HPDE6-E6E7 (cell line): ENCODE data around the gene ACSS3.
"Not testable (repeated sequence)": the region's sequence is repeated elsewhere in the genome, so short reads cannot be mapped to it uniquely, and the experiment has no call there.

Experiments
- DNase-seq: peaks from one replicate; pipeline ENCODE4 v3.0.0; 2011; ENCODE audit warnings: missing footprints; ENCODE audit errors: extremely low spot score

Gene ACSS3

GRCh38 chr12:81167694-81168093 lies 89.8 kb downstream of the ACSS3 start:
- no peak for DNase-seq

GRCh38 chr12:81168445-81168844 lies 90.6 kb downstream of the ACSS3 start:
- DNase-seq = no peak

GRCh38 chr12:81170072-81170471 lies 92.2 kb downstream of the ACSS3 start:
- no peak for DNase-seq

- DNase-seq = no peak
Observed at GRCh38 chr12:81172851-81173250, 95.0 kb downstream of the ACSS3 start.

- no peak for DNase-seq
Observed at GRCh38 chr12:81174664-81175063, 96.8 kb downstream of the ACSS3 start.

- DNase-seq = no peak
Observed at GRCh38 chr12:81176796-81177195, 98.9 kb downstream of the ACSS3 start.

- no peak for DNase-seq
Observed at GRCh38 chr12:81181691-81182090, 103.8 kb downstream of the ACSS3 start.

- DNase-seq = peak; percentile 2
Observed at GRCh38 chr12:81187686-81188085, 109.8 kb downstream of the ACSS3 start.

GRCh38 chr12:81196595-81196994 lies 118.7 kb downstream of the ACSS3 start:
- no peak for DNase-seq

- DNase-seq = not testable (repeated sequence)
Observed at GRCh38 chr12:81200561-81200960, 122.7 kb downstream of the ACSS3 start.

- DNase-seq = no peak
Observed at GRCh38 chr12:81203671-81204204, 125.9 kb downstream of the ACSS3 start.

- no peak for DNase-seq
Observed at GRCh38 chr12:81205416-81205815, 127.5 kb downstream of the ACSS3 start.

- DNase-seq = no peak
Observed at GRCh38 chr12:81206429-81206828, 128.6 kb downstream of the ACSS3 start.

GRCh38 chr12:81207173-81207572 lies 129.3 kb downstream of the ACSS3 start:
- DNase-seq = no peak

- no peak for DNase-seq
Observed at GRCh38 chr12:81207664-81208063, 129.8 kb downstream of the ACSS3 start.

GRCh38 chr12:81208187-81208911 lies 130.5 kb downstream of the ACSS3 start:
- DNase-seq = no peak

- no peak for DNase-seq
Observed at GRCh38 chr12:81209012-81209411, 131.1 kb downstream of the ACSS3 start.

- DNase-seq = not testable (repeated sequence)
Observed at GRCh38 chr12:81209772-81210225, 131.9 kb downstream of the ACSS3 start.

GRCh38 chr12:81211306-81211705 lies 133.4 kb downstream of the ACSS3 start:
- DNase-seq = no peak

GRCh38 chr12:81212996-81213696 lies 135.3 kb downstream of the ACSS3 start:
- no peak for DNase-seq

GRCh38 chr12:81216739-81217138 lies 138.9 kb downstream of the ACSS3 start:
- no peak for DNase-seq

- no peak for DNase-seq
Observed at GRCh38 chr12:81221681-81222080, 143.8 kb downstream of the ACSS3 start.
